ENCODE data around the gene PPP1R37. TPM values are rescaled to one million over a fixed set of nuclear protein-coding genes. Genes with fewer than 3 reads are reported as not detected.

The PPP1R37 gene
- total and polyA plus RNA-seq, 2 experiments from 2014 or later, result 14.0 to 30.8 TPM

DNA sequence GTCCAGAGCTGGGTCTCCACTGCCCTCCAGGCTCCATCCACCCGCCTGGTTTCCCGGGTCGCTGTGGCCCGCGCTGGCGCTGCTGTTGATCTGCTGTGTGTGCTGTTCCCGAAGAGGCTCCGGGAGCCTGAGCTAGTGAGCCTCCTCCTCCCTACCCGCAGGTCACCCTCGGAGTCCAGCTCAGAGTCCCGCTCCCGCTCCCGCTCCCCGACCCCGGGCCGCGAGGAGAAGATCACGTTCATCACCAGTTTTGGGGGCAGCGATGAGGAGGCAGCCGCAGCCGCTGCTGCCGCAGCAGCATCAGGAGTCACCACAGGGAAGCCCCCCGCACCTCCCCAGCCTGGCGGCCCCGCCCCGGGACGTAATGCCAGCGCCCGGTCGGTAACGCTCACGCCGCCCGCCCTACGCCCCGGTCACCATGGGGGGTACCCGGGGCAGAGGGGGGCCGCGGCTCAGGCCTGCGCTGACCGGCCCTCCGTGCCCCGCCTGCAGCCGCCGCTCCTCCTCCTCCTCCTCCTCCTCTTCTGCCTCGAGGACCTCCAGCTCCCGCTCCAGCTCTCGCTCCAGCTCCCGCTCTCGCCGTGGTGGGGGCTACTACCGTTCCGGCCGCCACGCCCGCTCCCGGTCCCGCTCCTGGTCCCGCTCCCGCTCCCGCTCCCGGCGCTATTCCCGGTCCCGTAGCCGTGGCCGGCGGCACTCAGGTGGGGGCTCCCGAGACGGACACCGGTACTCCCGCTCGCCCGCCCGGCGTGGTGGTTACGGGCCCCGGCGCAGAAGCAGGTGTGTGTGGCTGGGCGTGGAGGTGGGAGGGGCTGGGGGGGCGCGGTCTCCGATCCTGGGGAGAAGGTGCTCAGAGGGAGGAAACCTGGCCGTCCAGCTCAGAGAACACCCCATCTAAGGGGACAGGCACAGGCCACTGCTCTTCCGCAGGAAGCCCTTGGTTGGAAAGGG, 28.9 kb upstream of the PPP1R37 start:
- Histone ChIP-seq H3K9me3 (ENCODE audit: low read depth) (no peaks in the 10 kb centered on the region), H3K4me1 (ENCODE audit: insufficient read depth) (no peaks in the 10 kb centered on the region), H2AFZ (no peak overlapping the region), H3K27me3 (no peaks in the 10 kb centered on the region), H4K20me1 (ENCODE audit: insufficient read depth, poor library complexity, severe bottlenecking) (no peaks in the 10 kb centered on the region), H3K79me2 (no peaks in the 10 kb centered on the region), H3K4me2 (no peak overlapping the region), H3K9me2 (replicated peaks; ENCODE audit: insufficient read depth) (no peaks in the 10 kb centered on the region), H3K36me3 (replicated peaks; ENCODE audit: insufficient read depth, low read depth) (no peaks in the 10 kb centered on the region), H3K4me3 (no peak overlapping the region), H3K27ac (no peak overlapping the region)
- 99% methylated on average over 41 of the region's 85 CpGs for WGBS (ENCODE audit: low lambda C conversion rate, missing lambda C conversion rate)
- no peak for DNase-seq (ENCODE audit: low spot score)
- TF ChIP-seq EZH2phosphoT487 (IDR thresholded peaks at IDR 0.05; ENCODE audit: low read depth, severe bottlenecking, unreplicated experiment) (no peak), EZH2 (IDR thresholded peaks at IDR 0.05; ENCODE audit: borderline replicate concordance) (no peak)
- TF ChIP-seq, protein P1, sequence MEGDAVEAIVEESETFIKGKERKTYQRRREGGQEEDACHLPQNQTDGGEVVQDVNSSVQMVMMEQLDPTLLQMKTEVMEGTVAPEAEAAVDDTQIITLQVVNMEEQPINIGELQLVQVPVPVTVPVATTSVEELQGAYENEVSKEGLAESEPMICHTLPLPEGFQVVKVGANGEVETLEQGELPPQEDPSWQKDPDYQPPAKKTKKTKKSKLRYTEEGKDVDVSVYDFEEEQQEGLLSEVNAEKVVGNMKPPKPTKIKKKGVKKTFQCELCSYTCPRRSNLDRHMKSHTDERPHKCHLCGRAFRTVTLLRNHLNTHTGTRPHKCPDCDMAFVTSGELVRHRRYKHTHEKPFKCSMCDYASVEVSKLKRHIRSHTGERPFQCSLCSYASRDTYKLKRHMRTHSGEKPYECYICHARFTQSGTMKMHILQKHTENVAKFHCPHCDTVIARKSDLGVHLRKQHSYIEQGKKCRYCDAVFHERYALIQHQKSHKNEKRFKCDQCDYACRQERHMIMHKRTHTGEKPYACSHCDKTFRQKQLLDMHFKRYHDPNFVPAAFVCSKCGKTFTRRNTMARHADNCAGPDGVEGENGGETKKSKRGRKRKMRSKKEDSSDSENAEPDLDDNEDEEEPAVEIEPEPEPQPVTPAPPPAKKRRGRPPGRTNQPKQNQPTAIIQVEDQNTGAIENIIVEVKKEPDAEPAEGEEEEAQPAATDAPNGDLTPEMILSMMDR (IDR thresholded peaks at IDR 0.05; ENCODE audit: poor library complexity), result no peak

GRCh38 chr19:45066921-45067661, 25.9 kb upstream of the PPP1R37 start:
- Histone ChIP-seq H3K36me3 (replicated peaks; ENCODE audit: insufficient read depth, low read depth) (no peaks in the 10 kb centered on the region), H4K20me1 (ENCODE audit: insufficient read depth, poor library complexity, severe bottlenecking) (no peaks in the 10 kb centered on the region), H3K4me1 (ENCODE audit: insufficient read depth) (no peaks in the 10 kb centered on the region), H3K9me3 (ENCODE audit: low read depth) (no peaks in the 10 kb centered on the region), H3K9me2 (replicated peaks; ENCODE audit: insufficient read depth) (no peaks in the 10 kb centered on the region), H3K27ac (no peak overlapping the region), H3K4me3 (no peak overlapping the region), H2AFZ (no peak overlapping the region), H3K4me2 (no peak overlapping the region), H3K27me3 (no peaks in the 10 kb centered on the region), H3K79me2 (no peaks in the 10 kb centered on the region)
- TF ChIP-seq, protein P1 (IDR thresholded peaks at IDR 0.05; ENCODE audit: poor library complexity), result no peak
- TF ChIP-seq EZH2phosphoT487 (IDR thresholded peaks at IDR 0.05; ENCODE audit: low read depth, severe bottlenecking, unreplicated experiment), result no peak
- no peak for TF ChIP-seq EZH2 (IDR thresholded peaks at IDR 0.05; ENCODE audit: borderline replicate concordance)
- no peak for DNase-seq (ENCODE audit: low spot score)
- 95% methylated on average over 35 of the region's 38 CpGs for WGBS (ENCODE audit: low lambda C conversion rate, missing lambda C conversion rate)

DNA sequence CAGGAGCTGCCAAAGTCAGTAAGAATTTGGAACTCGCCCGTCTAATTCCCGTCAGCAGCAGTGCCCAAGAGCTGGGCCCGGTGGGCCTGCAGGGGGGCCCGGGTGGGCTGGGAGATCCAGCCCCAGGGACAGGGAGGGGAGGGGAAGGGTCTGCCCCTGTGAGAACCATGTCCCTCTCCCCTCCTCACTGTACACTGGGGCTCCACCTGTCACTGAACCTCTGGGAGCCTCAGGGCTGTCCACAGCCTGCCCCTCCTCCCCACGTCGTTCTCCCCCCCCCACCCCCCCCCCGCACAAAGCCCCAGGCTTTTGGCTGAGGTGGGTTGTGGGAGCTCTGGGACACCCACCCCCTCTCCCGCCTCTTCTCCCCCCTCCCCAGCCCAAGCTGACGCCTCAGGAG, 24.9 kb upstream of the PPP1R37 start:
- H3K27me3 ChIP-seq, result no peaks in the 10 kb centered on the region
- no peaks in the 10 kb centered on the region for H3K79me2 ChIP-seq
- H3K4me3 ChIP-seq, result no peak overlapping the region
- H3K36me3 ChIP-seq (replicated peaks; ENCODE audit: insufficient read depth, low read depth), result no peaks in the 10 kb centered on the region
- WGBS (ENCODE audit: low lambda C conversion rate, missing lambda C conversion rate), result 98% methylated on average over 7 of the region's 10 CpGs
- no peaks in the 10 kb centered on the region for H3K9me3 ChIP-seq (ENCODE audit: low read depth)
- TF ChIP-seq EZH2phosphoT487 (IDR thresholded peaks at IDR 0.05; ENCODE audit: low read depth, severe bottlenecking, unreplicated experiment) (no peak), EZH2 (IDR thresholded peaks at IDR 0.05; ENCODE audit: borderline replicate concordance) (no peak)
- TF ChIP-seq, protein P1 (IDR thresholded peaks at IDR 0.05; ENCODE audit: poor library complexity), result no peak
- H3K9me2 ChIP-seq (replicated peaks; ENCODE audit: insufficient read depth), result no peaks in the 10 kb centered on the region
- H3K4me1 ChIP-seq (ENCODE audit: insufficient read depth), result no peaks in the 10 kb centered on the region
- no peak overlapping the region for H2AFZ ChIP-seq
- H3K4me2 ChIP-seq, result no peak overlapping the region
- no peak for DNase-seq (ENCODE audit: low spot score)
- no peak overlapping the region for H3K27ac ChIP-seq
- H4K20me1 ChIP-seq (ENCODE audit: insufficient read depth, poor library complexity, severe bottlenecking), result no peaks in the 10 kb centered on the region
